DND-41 (cell line): ENCODE data around the gene ZMIZ1.
A peak's percentile ranks its signal among the peaks of the same experiment; 100 is the strongest.

Experiments used
- ATAC-seq: fragments of 200-7000 bp; cut with Tn5 transposase; 3 replicates; pipeline ENCODE4 v1.9.1; 2021; ENCODE audit warnings: low read depth; ENCODE audit not compliant: insufficient read depth
- DNase-seq: peaks from one replicate; pipeline ENCODE4 v3.0.0-alpha.2; 2020
- H2AFZ ChIP-seq: 2 replicates; pipeline ENCODE4 v1.6.0; 2012; ENCODE audit warnings: low read depth, low read length
- H3K27ac ChIP-seq: 2 replicates; pipeline ENCODE4 v1.5.1; 2012; ENCODE audit warnings: low read length, inconsistent platforms
- H3K27me3 ChIP-seq: fragments of 200-600 bp; sonication (generic); 2 replicates; pipeline ENCODE4 v1.6.0; 2012; ENCODE audit warnings: low read length, mild to moderate bottlenecking, inconsistent platforms; ENCODE audit not compliant: insufficient read depth, poor library complexity
- H3K36me3 ChIP-seq: 2 replicates; pipeline ENCODE4 v1.5.1; 2012; ENCODE audit warnings: low read length, inconsistent platforms; ENCODE audit not compliant: insufficient read depth
- H3K4me1 ChIP-seq: 2 replicates; pipeline ENCODE4 v1.5.1; 2012; ENCODE audit warnings: mild to moderate bottlenecking, low read length; ENCODE audit not compliant: insufficient read depth
- H3K4me2 ChIP-seq: 2 replicates; pipeline ENCODE4 v1.6.0; 2012; ENCODE audit warnings: mild to moderate bottlenecking, moderate library complexity, low read length, inconsistent platforms; ENCODE audit not compliant: insufficient read depth
- H3K4me3 ChIP-seq, 2 experiments: fragments of 200-600 bp in 1 of 2; shearing (Covaris generic) in 1 of 2; 2 replicates each; pipeline ENCODE4 v1.5.1; 2012 to 2016; ENCODE audit warnings: inconsistent platforms in 2 of 2, low read length in 2 of 2, mild to moderate bottlenecking in 2 of 2, low read depth in 1 of 2, moderate library complexity in 1 of 2
- H3K79me2 ChIP-seq: 2 replicates; pipeline ENCODE4 v1.6.0; 2012; ENCODE audit warnings: low read length, inconsistent platforms; ENCODE audit not compliant: insufficient read depth
- H3K9ac ChIP-seq: 2 replicates; pipeline ENCODE4 v1.6.0; 2012; ENCODE audit warnings: low read depth, mild to moderate bottlenecking, inconsistent platforms, low read length, moderate library complexity
- H3K9me3 ChIP-seq: 2 replicates; pipeline ENCODE4 v1.5.1; 2012; ENCODE audit warnings: low read length, moderate library complexity, mild to moderate bottlenecking, inconsistent platforms; ENCODE audit not compliant: insufficient read depth, severe bottlenecking
- H4K20me1 ChIP-seq: 2 replicates; pipeline ENCODE4 v1.6.0; 2012; ENCODE audit warnings: low read length; ENCODE audit not compliant: insufficient read depth
- EZH2 ChIP-seq: IDR thresholded peaks from 3 replicates; pipeline ENCODE4 v1.6.1; 2012; ENCODE audit warnings: borderline replicate concordance, low read depth, mild to moderate bottlenecking, moderate library complexity, low read length, inconsistent platforms; ENCODE audit not compliant: severe bottlenecking
- TF ChIP-seq, protein P1 (sequence below): IDR thresholded peaks from 2 replicates; pipeline ENCODE4 v1.5.1; 2012; ENCODE audit warnings: borderline replicate concordance, low read length, moderate library complexity, mild to moderate bottlenecking; ENCODE audit not compliant: poor library complexity, severe bottlenecking; ENCODE audit errors: extremely low read depth

ZMIZ1 gene

DNA sequence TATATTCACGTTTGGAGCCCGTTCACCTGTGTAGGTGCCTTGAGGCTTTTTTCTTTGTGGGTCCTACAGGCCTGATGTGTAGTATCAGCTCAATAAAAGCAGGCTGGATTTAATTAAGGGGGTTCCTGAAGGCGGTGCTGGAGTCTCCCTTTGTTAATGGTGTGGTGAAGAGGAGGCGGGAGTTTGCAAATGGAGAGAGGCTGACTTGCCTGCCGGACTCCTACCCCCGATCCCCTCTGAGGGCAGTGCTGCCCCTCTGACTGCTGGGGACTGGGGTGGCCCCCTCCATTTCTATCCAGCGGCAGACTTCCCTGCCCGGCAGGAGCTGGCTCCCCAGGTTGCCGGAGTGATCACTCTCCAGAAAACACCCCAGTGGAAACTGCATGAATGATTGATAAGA lies 45.1 kb downstream of the ZMIZ1 start:
- no peaks in the 10 kb centered on the region for H3K9me3 ChIP-seq
- no peak overlapping the region for H3K4me3 ChIP-seq
- TF ChIP-seq, protein P1, sequence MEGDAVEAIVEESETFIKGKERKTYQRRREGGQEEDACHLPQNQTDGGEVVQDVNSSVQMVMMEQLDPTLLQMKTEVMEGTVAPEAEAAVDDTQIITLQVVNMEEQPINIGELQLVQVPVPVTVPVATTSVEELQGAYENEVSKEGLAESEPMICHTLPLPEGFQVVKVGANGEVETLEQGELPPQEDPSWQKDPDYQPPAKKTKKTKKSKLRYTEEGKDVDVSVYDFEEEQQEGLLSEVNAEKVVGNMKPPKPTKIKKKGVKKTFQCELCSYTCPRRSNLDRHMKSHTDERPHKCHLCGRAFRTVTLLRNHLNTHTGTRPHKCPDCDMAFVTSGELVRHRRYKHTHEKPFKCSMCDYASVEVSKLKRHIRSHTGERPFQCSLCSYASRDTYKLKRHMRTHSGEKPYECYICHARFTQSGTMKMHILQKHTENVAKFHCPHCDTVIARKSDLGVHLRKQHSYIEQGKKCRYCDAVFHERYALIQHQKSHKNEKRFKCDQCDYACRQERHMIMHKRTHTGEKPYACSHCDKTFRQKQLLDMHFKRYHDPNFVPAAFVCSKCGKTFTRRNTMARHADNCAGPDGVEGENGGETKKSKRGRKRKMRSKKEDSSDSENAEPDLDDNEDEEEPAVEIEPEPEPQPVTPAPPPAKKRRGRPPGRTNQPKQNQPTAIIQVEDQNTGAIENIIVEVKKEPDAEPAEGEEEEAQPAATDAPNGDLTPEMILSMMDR = no peak
- no peak for TF ChIP-seq EZH2
- H3K9ac ChIP-seq = no peak overlapping the region
- peaks cover 91% of the 10 kb centered on the region for H3K79me2 ChIP-seq
- H4K20me1 ChIP-seq = peaks cover 91% of the 10 kb centered on the region
- ATAC-seq = no peak
- peaks cover 13% of the 10 kb centered on the region for H3K4me1 ChIP-seq
- H3K4me2 ChIP-seq = no peak overlapping the region
- H2AFZ ChIP-seq = no peak overlapping the region
- H3K27me3 ChIP-seq = no peaks in the 10 kb centered on the region
- no peak overlapping the region for H3K27ac ChIP-seq
- peaks cover 11% of the 10 kb centered on the region for H3K36me3 ChIP-seq
- no peak for DNase-seq

DNA sequence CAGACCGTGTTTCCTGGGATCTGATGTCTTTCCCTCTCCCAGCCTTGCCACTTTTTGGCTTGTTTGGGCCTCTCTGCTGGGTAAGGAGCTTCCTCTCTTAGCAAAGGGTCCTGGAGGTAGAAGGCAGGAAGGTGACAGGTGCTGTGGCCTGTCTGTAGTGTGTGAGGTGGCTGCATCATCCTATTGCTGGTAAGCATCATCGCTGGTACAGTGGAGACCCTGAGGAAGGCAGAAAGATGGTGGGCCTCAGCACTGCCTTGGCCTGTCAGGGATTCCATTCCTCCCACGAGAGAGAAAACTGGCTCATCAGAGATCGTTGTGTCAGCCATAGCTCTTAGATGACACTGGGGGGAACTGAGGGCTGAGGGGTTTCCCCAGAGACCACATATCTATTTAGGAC lies 46.5 kb downstream of the ZMIZ1 start:
- Histone ChIP-seq H3K4me1 (peaks cover 13% of the 10 kb centered on the region), H3K9ac (no peak overlapping the region)

GRCh38 chr10:79116368-79116767 lies 47.6 kb downstream of the ZMIZ1 start:
- no peak overlapping the region for H3K4me2 ChIP-seq
- no peak for DNase-seq
- peaks cover 21% of the 10 kb centered on the region for H3K36me3 ChIP-seq
- H3K79me2 ChIP-seq = peaks cover 66% of the 10 kb centered on the region
- peak overlapping the region; percentile 6; the same call in 1 of the 2 replicates for H3K27ac ChIP-seq
- peaks cover 84% of the 10 kb centered on the region for H4K20me1 ChIP-seq
- no peak for ATAC-seq
- no peak overlapping the region for H2AFZ ChIP-seq
- no peak overlapping the region for H3K4me3 ChIP-seq
- H3K9me3 ChIP-seq = no peaks in the 10 kb centered on the region
- no peak overlapping the region for H3K9ac ChIP-seq
- H3K4me1 ChIP-seq = peaks cover 13% of the 10 kb centered on the region
- TF ChIP-seq EZH2 = no peak
- TF ChIP-seq, protein P1 = no peak
- no peaks in the 10 kb centered on the region for H3K27me3 ChIP-seq

More for the DNA sequence above, 46.5 kb downstream of the ZMIZ1 start:
- H3K27ac ChIP-seq = peak overlapping the region; percentile 41
- H4K20me1 ChIP-seq = peaks cover 90% of the 10 kb centered on the region
- H3K79me2 ChIP-seq = peaks cover 76% of the 10 kb centered on the region
- TF ChIP-seq EZH2 = no peak
- TF ChIP-seq, protein P1 = no peak
- peaks cover 19% of the 10 kb centered on the region for H3K36me3 ChIP-seq
- DNase-seq (no peak), ATAC-seq (no peak)
- H3K4me3 ChIP-seq = no peak overlapping the region
- no peaks in the 10 kb centered on the region for H3K27me3 ChIP-seq
- H2AFZ ChIP-seq = no peak overlapping the region
- H3K9me3 ChIP-seq = no peaks in the 10 kb centered on the region
- H3K4me2 ChIP-seq = no peak overlapping the region
